Cardiac fibroblast (primary cell): ENCODE measurements around the gene SIK2.

Source experiments
- DNase-seq, 2 donors: peaks; one replicate each; pipeline versions ENCODE4 v3.0.0 to v3.0.0-alpha.2; 2010; ENCODE audit warnings: low read depth in 2 of 2
- H3K4me3 ChIP-seq, 2 donors: replicated peaks in 1 of 2; 1 replicate in 1 of 2; 2 replicates in 1 of 2; pipeline ENCODE4 v1.5.1; 2011; ENCODE audit warnings: low read depth in 2 of 2, low read length in 2 of 2, mild to moderate bottlenecking in 2 of 2, moderate library complexity in 1 of 2
- CTCF ChIP-seq: IDR thresholded peaks from one replicate; pipeline ENCODE4 v1.5.1; 2011; ENCODE audit warnings: low read depth, mild to moderate bottlenecking, low read length, inconsistent platforms

Gene SIK2

GRCh38 chr11:111602865-111603610 is 789 bp downstream of the SIK2 start:
- DNase-seq: peak; percentile 41 to 49
- H3K4me3 ChIP-seq: peak overlapping the region; percentile 72 to 93
- TF ChIP-seq CTCF: no peak

- peak; percentile 15 to 29 for DNase-seq
- no peak for TF ChIP-seq CTCF
Observed at GRCh38 chr11:111603611-111604130, 1.4 kb downstream of the SIK2 start.

GRCh38 chr11:111604392-111605009 is 2.3 kb downstream of the SIK2 start:
- TF ChIP-seq CTCF: peak; percentile 57
- H3K4me3 ChIP-seq: peak overlapping the region; percentile 72 to 93
- DNase-seq: peak; percentile 63 to 66

More at GRCh38 chr11:111603611-111604130, 1.4 kb downstream of the SIK2 start:
- peak overlapping the region; percentile 72 to 93 for H3K4me3 ChIP-seq

GRCh38 chr11:111605681-111606080 is 3.4 kb downstream of the SIK2 start:
- no peak for TF ChIP-seq CTCF
- no peak overlapping the region for H3K4me3 ChIP-seq
- DNase-seq: no peak

GRCh38 chr11:111606986-111607385 is 4.7 kb downstream of the SIK2 start:
- no peak for TF ChIP-seq CTCF
- DNase-seq: peak; percentile 47 to 59
- no peak overlapping the region for H3K4me3 ChIP-seq

- DNase-seq: no peak
- no peak for TF ChIP-seq CTCF
- H3K4me3 ChIP-seq: no peak overlapping the region
Observed at GRCh38 chr11:111607751-111608150, 5.5 kb downstream of the SIK2 start.
